Skeletal muscle cell (primary cell): Measurements from ENCODE around the gene C3orf49.

ENCODE experiments used
- DNase-seq: peaks from one replicate; pipeline ENCODE4 v3.0.0-alpha.2; 2010; ENCODE audit warnings: low read depth
- H3K4me3 ChIP-seq: 2 replicates; pipeline ENCODE4 v1.5.1; 2011; ENCODE audit warnings: low read depth, mild to moderate bottlenecking, control low read depth, low read length, moderate library complexity

Gene C3orf49

DNA sequence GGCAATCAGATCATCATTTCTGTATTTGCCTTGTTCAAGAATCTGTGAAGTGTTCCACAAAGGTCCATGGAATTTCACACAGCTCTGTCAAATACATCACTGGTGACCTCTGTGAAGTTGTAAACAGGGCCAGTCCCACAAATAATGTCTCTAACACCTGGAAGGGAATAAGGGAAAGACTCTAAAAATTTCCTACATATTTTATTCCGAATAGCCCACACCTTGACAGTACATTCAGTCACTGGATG is at the start of gene C3orf49:
Gene C3orf49, plus strand, starts transcription at position 149 of the 248 bp plus-strand sequence. CDS start 173 bp downstream, outside the sequence.
- H3K4me3 ChIP-seq: no peak within 1 kb of the TSS
- DNase-seq: no peak

DNA sequence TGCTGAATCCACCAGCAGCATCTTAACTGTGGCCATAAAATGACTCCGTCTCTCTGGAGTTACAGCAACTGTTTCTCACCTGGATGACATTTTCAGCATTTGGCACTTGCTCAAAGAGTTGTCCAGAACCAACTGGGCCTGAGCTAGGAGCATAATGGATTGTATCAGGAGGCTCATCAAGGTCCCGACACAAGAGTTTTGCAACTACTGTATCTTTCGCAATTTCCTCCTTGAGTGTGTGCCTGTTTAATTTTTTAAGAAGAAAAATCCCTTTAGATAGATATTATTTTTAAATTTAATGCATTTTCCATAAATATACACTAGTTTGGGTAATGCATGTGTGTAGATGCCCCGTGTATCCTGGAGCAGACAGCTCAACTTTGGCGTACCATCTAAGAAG is 44.3 kb upstream of the C3orf49 start:
- H3K4me3 ChIP-seq: no peak overlapping the region
- DNase-seq: no peak

- no peak overlapping the region for H3K4me3 ChIP-seq
- no peak for DNase-seq
Observed at GRCh38 chr3:63779227-63779626, 39.9 kb upstream of the C3orf49 start.

- no peak overlapping the region for H3K4me3 ChIP-seq
- peak; percentile 39 for DNase-seq
Observed at GRCh38 chr3:63791974-63792373, 27.1 kb upstream of the C3orf49 start.

DNA sequence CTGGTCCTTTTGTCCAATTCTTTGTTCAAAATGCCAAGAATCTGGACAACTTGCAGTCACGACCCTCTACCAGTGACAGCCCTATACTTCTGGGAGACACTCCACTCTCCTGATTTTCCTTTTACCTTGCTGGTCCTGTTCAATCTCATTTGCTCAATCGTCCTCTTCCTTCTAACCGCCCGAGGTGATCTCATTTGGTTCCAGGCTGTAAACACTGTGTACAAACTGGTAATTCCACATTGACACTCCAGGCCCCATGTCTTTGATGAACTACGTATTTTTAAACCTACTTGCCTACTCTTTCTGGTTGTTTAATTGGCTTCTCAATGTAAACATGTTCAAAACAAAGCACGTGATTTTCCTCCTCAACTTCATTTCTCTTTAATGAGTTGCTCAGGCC is 23.7 kb upstream of the C3orf49 start:
- DNase-seq: no peak
- no peak overlapping the region for H3K4me3 ChIP-seq

GRCh38 chr3:63798544-63798943 is 20.6 kb upstream of the C3orf49 start:
- no peak for DNase-seq
- H3K4me3 ChIP-seq: no peak overlapping the region

- no peak for DNase-seq
- no peak overlapping the region for H3K4me3 ChIP-seq
Observed at GRCh38 chr3:63798949-63799348, 20.1 kb upstream of the C3orf49 start.

GRCh38 chr3:63800097-63800496 is 19.0 kb upstream of the C3orf49 start:
- H3K4me3 ChIP-seq: no peak overlapping the region
- DNase-seq: no peak

GRCh38 chr3:63803911-63804310 is 15.2 kb upstream of the C3orf49 start:
- H3K4me3 ChIP-seq: no peak overlapping the region
- DNase-seq: no peak

GRCh38 chr3:63807961-63808565 is 11.0 kb upstream of the C3orf49 start:
- DNase-seq: no peak
- H3K4me3 ChIP-seq: no peak overlapping the region

DNA sequence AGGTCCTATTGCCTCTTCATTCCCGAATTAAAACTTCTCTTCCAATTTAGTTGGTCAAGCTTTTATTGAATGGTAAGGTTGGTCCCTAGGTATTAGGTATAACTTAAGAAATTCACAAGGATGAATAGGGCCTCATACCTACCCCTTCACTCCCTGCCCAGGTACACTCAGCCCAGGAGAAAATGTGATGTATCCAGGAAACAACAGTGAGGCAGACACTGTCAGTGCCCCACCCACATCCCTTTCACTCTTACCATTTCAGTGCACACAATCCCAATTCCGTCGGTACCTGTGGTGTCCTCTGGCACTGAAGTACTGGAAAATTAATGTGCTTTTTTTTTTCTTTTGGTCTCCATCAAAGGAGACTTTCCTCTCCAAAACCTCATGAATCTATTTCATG is 10.5 kb upstream of the C3orf49 start:
- DNase-seq: no peak

DNA sequence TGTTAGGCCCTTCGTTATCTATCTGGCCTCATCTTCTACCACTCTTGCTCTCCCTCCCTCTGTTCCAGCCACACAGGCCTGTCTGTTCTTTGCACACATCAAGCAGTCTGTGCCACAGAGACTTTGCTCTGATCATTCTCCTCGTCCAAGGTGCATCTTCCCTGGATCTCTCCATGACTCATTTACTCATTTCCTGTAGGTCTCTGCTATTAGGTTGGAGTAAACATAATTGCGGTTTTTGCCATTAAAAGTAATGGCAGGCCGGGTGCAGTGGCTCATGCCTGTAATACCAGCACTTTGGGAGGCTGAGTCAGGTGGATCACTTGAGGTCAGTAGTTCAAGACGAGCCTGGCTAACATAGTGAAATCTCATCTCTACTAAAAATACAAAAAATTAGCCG is 9.5 kb upstream of the C3orf49 start:
- DNase-seq: no peak
- no peak overlapping the region for H3K4me3 ChIP-seq

More for the DNA sequence above, 10.5 kb upstream of the C3orf49 start:
- H3K4me3 ChIP-seq: no peak overlapping the region

- no peak for DNase-seq
- no peak overlapping the region for H3K4me3 ChIP-seq
Observed at GRCh38 chr3:63814237-63814636, 4.9 kb upstream of the C3orf49 start.

- no peak overlapping the region for H3K4me3 ChIP-seq
- DNase-seq: no peak
Observed at GRCh38 chr3:63817225-63817624, 1.9 kb upstream of the C3orf49 start.

DNA sequence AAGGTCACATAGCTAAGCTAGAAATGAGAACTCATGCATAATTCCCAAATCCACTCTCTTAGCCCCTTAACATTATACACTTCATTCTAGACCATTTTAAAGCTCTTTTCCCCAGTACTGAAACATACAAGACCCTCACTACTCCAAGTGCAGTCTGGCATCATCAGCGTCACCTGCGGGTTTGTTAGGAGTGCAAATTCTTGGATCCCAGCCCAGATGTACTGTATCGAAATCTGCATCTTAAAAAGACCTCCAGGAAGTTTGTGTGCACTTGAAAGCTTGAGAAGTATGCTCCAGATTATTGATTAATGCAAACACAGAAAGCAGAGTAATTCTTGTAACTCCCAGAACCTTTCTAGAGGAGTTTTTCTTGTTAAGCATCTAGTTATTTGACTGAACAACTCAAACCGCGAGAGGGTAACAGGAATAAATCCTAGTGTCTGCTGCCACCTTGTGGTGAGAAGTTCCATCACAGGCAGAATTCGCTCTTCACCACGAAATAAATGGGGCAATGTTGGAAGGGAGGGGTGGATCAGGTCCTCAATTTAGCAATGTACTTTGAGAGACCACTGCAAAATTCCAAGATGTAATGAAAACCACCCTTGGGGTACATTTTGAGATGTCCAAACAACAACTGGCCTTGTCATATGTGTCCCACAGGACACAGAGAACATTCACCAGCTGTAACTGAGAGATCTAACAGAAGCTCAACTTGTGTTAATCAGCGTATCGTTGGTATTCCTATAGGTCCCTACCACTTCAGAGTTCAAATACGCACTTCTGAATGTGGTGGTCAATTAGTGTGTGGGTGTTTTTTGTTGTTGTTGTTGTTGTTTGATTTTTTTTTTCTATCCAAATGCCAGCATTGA is 583 bp upstream of the C3orf49 start:
- no peak for DNase-seq
- no peak overlapping the region for H3K4me3 ChIP-seq

GRCh38 chr3:63824309-63824708 is 5.2 kb downstream of the C3orf49 start:
- peak; percentile 41 for DNase-seq
- no peak overlapping the region for H3K4me3 ChIP-seq

DNA sequence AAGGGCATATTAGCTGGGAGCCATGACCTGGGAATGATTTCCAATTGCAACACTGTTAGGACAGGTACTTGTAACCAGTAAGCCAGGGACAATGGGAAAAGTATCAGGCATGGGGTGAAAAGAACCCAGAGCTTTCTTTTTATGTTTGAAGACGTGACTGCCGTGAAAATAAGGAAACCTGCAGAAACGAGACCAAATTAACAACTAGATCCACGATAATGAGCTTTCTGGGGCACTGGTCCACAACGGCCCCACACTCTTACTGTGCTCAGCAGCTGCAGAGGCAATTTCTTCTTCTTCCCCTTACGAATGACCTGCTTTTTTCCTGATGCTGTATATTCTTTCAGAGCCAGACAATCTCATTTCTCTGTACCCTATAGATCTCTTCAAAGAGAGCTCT is 11.4 kb downstream of the C3orf49 start:
- no peak for DNase-seq
- H3K4me3 ChIP-seq: no peak overlapping the region

GRCh38 chr3:63832395-63832794 is 13.3 kb downstream of the C3orf49 start:
- DNase-seq: no peak
- no peak overlapping the region for H3K4me3 ChIP-seq

- DNase-seq: no peak
- no peak overlapping the region for H3K4me3 ChIP-seq
Observed at GRCh38 chr3:63841704-63842103, 22.6 kb downstream of the C3orf49 start.

GRCh38 chr3:63842127-63842526 is 23.0 kb downstream of the C3orf49 start:
- H3K4me3 ChIP-seq: no peak overlapping the region

GRCh38 chr3:63845215-63845614 is 26.1 kb downstream of the C3orf49 start:
- H3K4me3 ChIP-seq: no peak overlapping the region

More at GRCh38 chr3:63842127-63842526, 23.0 kb downstream of the C3orf49 start:
- no peak for DNase-seq

More at GRCh38 chr3:63845215-63845614, 26.1 kb downstream of the C3orf49 start:
- no peak for DNase-seq
